B cell (primary cell): ENCODE data around the gene TIGD2. TPM values are rescaled to one million over a fixed set of nuclear protein-coding genes. Genes with fewer than 3 reads are reported as not detected.

Source experiments
- ATAC-seq: fragments of 200-7000 bp; cut with Tn5 transposase; one replicate; pipeline ENCODE4 v1.10.0; 2021; ENCODE audit warnings: low read depth, mild to moderate bottlenecking, moderate number of reproducible peaks, moderate library complexity
- CTCF ChIA-PET: fragments of 350-600 bp; sonication (Branson Sonifier 250); formaldehyde crosslinking; loops from one replicate; lab custom pipeline; 2021; ENCODE audit warnings: antibody characterized with exemption, inconsistent platforms; lab: Charles Lee
- POLR2A ChIA-PET: fragments of 350-600 bp; sonication (Branson Sonifier 250); formaldehyde crosslinking; loops from one replicate; lab custom pipeline; 2021; ENCODE audit warnings: antibody characterized with exemption; lab: Charles Lee
- DNase-seq: peaks from one replicate; pipeline ENCODE4 v3.0.0; 2013
- H2AFZ ChIP-seq: 2 replicates; pipeline ENCODE4 v1.6.1; 2012; ENCODE audit warnings: mild to moderate bottlenecking, low read depth, low read length; ENCODE audit not compliant: insufficient read depth, poor library complexity, severe bottlenecking
- H3K27ac ChIP-seq, 2 donors: 1 replicate in 1 of 2; 2 replicates in 1 of 2; pipeline ENCODE4 v1.5.1; 2012 to 2013; ENCODE audit warnings: low read length in 2 of 2, mild to moderate bottlenecking in 2 of 2, moderate library complexity in 1 of 2
- H3K27me3 ChIP-seq, 4 experiments: fragments of 200-600 bp in 1 of 4; sonication (generic) in 1 of 4; replicated peaks in 1 of 4; 1 replicate in 2 of 4; 2 replicates in 2 of 4; pipeline versions ENCODE4 v1.6.1 to v1.7.0; 2013 to 2016; ENCODE audit warnings: low read length in 3 of 4, mild to moderate bottlenecking in 2 of 4, mixed read lengths in 1 of 4, moderate library complexity in 1 of 4; ENCODE audit not compliant: insufficient read depth in 4 of 4, control insufficient read depth in 3 of 4; ENCODE audit errors: control extremely low read depth in 1 of 4
- H3K36me3 ChIP-seq, 2 experiments: replicated peaks in 1 of 2; 1 replicate in 1 of 2; 2 replicates in 1 of 2; pipeline versions ENCODE4 v1.6.1 to v1.7.1; 2013; ENCODE audit warnings: low read length in 1 of 2; ENCODE audit not compliant: insufficient read depth in 2 of 2, control insufficient read depth in 1 of 2; ENCODE audit errors: control extremely low read depth in 1 of 2, extremely low read depth in 1 of 2
- H3K4me1 ChIP-seq, 2 donors: fragments of 200-600 bp in 1 of 2; sonication (generic) in 1 of 2; 1 replicate in 1 of 2; 2 replicates in 1 of 2; pipeline versions ENCODE4 v1.5.1 to v1.6.1; 2013 to 2017; ENCODE audit warnings: low read length in 2 of 2; ENCODE audit not compliant: control insufficient read depth in 2 of 2, insufficient read depth in 2 of 2
- H3K4me2 ChIP-seq: replicated peaks from 2 replicates; pipeline ENCODE3; 2012; ENCODE audit warnings: mild to moderate bottlenecking, low read depth, low read length; ENCODE audit not compliant: poor library complexity, severe bottlenecking
- H3K4me3 ChIP-seq, 5 experiments: fragments of 200-600 bp in 1 of 5; sonication (generic) in 1 of 5; 1 replicate in 3 of 5; 2 replicates in 2 of 5; pipeline versions ENCODE4 v1.5.1 to v1.7.0; 2011 to 2016; ENCODE audit warnings: low read length in 4 of 5, mild to moderate bottlenecking in 4 of 5, low read depth in 2 of 5, control low read depth in 1 of 5, moderate library complexity in 1 of 5; ENCODE audit not compliant: insufficient read depth in 1 of 5; ENCODE audit errors: control extremely low read depth in 1 of 5, extremely low read depth in 1 of 5
- H3K79me2 ChIP-seq: fragments of 200-600 bp; sonication (generic); one replicate; pipeline ENCODE4 v1.6.0; 2016; ENCODE audit warnings: low read length; ENCODE audit not compliant: control insufficient read depth, insufficient read depth
- H3K9ac ChIP-seq: fragments of 200-600 bp; sonication (generic); 2 replicates; pipeline ENCODE4 v1.6.1; 2017; ENCODE audit warnings: mild to moderate bottlenecking, low read length, moderate library complexity
- H3K9me3 ChIP-seq, 3 donors: one replicate each; pipeline versions ENCODE4 v1.6.1 to v1.7.1; 2013; ENCODE audit warnings: low read length in 2 of 3; ENCODE audit not compliant: control insufficient read depth in 2 of 3, insufficient read depth in 1 of 3; ENCODE audit errors: control extremely low read depth in 1 of 3
- H4K20me1 ChIP-seq: 2 replicates; pipeline ENCODE4 v1.6.0; 2012; ENCODE audit warnings: mild to moderate bottlenecking, low read length; ENCODE audit not compliant: insufficient read depth, control insufficient read depth, poor library complexity, severe bottlenecking
- H3K27ac Mint-ChIP-seq: one replicate; pipeline ENCODE4 v1.8.0; 2021; ENCODE audit warnings: mixed read lengths
- H3K27me3 Mint-ChIP-seq: one replicate; pipeline ENCODE4 v1.8.0; 2021; ENCODE audit warnings: mixed read lengths
- H3K4me1 Mint-ChIP-seq: one replicate; pipeline ENCODE4 v1.8.0; 2021; ENCODE audit warnings: mixed read lengths
- H3K4me3 Mint-ChIP-seq: one replicate; pipeline ENCODE4 v1.8.0; 2021; ENCODE audit warnings: mixed read lengths
- H3K9me3 Mint-ChIP-seq: one replicate; pipeline ENCODE4 v1.8.0; 2022; ENCODE audit warnings: mixed read lengths; ENCODE audit not compliant: insufficient read depth
- EZH2 ChIP-seq: IDR thresholded peaks from 2 replicates; pipeline ENCODE4 v1.6.1; 2012; ENCODE audit warnings: borderline replicate concordance, low read depth, mild to moderate bottlenecking, moderate library complexity, low read length; ENCODE audit not compliant: insufficient read depth, poor library complexity, severe bottlenecking
- WGBS: methylation state at CpG from one replicate; pipeline ENCODE4 v1.1.5; 2013; ENCODE audit warnings: missing lambda C conversion rate; ENCODE audit not compliant: insufficient coverage; 5-methylcytosine and 5-hydroxymethylcytosine counted together
- intact Hi-C: fragments of 100-400 bp; cut with micrococcal nuclease; formaldehyde crosslinking; loops from one replicate; pipeline ENCODE4 v1.10.0; 2022
- polyA minus RNA-seq: library from RNA; depleted of rRNA, polyadenylated mRNA; stranded (reverse); fragments of >200 nt; gene quantifications from 2 replicates; pipeline ENCODE4 v1.2.3, GENCODE V29; 2012
- polyA plus RNA-seq: library from polyadenylated mRNA; depleted of rRNA; stranded (reverse); fragments of >200 nt; gene quantifications from 2 replicates; pipeline ENCODE4 v1.2.3, GENCODE V29; 2012
- total RNA-seq, 2 donors: library from RNA; stranded (reverse); fragments of 120-200 nt in 1 of 2; gene quantifications; 1 replicate in 1 of 2; 2 replicates in 1 of 2; pipeline versions ENCODE4 v1.2.3 to v1.2.4, GENCODE V29; 2013 to 2022
- TF ChIP-seq, protein P1 (sequence below): fragments of 200-600 bp; IDR thresholded peaks from one replicate; pipeline ENCODE4 v1.8.0; 2022; ENCODE audit warnings: antibody characterized with exemption, mild to moderate bottlenecking

TIGD2 gene
- total RNA-seq (8.6 and 9.5 TPM in 2 replicates), polyA plus RNA-seq (1.4 and 2.1 TPM in 2 replicates), polyA minus RNA-seq (3.3 and 3.5 TPM in 2 replicates)
- 8.4 TPM for total RNA-seq (2013)

DNA sequence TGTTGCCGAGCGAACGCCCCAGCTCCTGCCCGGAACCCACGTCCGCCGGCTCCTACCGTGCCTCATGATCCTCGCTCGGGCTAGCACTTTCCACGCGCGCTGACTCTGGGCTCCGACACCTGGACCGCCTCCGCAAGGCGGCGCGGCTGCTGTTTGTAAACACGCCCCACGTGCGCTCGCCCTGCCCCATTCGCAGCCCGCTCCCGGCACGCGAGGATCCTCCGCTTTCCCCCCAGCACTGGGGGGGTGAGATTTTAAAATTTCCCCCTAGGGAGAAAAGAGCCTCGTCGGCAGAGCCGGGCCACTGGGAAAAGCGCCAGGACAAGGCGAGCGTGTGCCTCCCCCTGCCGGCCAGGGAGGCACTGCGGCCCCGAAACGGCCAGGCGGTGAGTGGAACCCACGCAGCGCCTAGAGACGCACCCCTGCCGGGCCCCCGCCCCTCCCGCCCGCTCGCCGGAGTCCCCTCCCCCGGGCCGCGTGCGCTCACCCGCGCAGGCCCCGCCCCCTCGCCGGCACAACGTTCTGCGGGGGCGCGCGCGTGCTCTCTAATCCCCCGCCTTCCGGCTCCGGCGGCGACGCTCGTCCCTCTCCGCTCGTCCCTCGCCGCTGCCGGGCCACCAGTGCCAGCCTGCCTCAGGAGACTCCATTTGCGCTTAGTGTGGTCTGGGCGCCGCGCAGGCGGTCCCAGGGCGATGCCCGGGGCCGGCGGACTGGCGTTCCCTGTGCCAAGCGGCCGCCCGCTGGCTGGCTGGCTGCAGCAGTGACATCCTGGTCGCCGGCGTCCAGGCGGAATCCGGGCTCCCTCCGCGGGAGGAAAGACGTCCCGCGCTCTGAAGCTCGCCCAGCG lies at the start of gene TIGD2:
Gene TIGD2 (plus strand): TSS at position 548 of the 847 bp plus-strand sequence. CDS start 1,442 bp downstream, outside the sequence.
- Histone ChIP-seq H4K20me1 (no peaks in the 10 kb centered on the region), H3K4me3 (peak within 1 kb of the TSS; percentile 70 to 88 (median 82)), H2AFZ (peak within 1 kb of the TSS; percentile 96), H3K9ac (peak within 1 kb of the TSS; percentile 82), H3K4me2 (peak within 1 kb of the TSS; percentile 87), H3K4me1 (peaks cover 14 to 18% of the 10 kb centered on the region in 2 donors), H3K9me3 (peaks cover 0 to 16% (median 0%) of the 10 kb centered on the region in 3 donors), H3K36me3 (no peaks in the 10 kb centered on the region), H3K27ac (peak within 1 kb of the TSS; percentile 30 to 85), H3K79me2 (no peaks in the 10 kb centered on the region), H3K27me3 (peaks cover 0 to 4% (median 1%) of the 10 kb centered on the region in 4 experiments)
- intact Hi-C loops = loop anchor here (1.0 to 5.0 kb wide), 8 partner anchors 289 to 1890 kb away; partner anchors contain the start of genes CCSER1, HERC6, HSD17B11 and KLHL8
- H3K4me3 Mint-ChIP-seq = peak within 1 kb of the TSS; percentile 88
- peaks cover 5% of the 10 kb centered on the region for H3K9me3 Mint-ChIP-seq
- peak; percentile 92 for ATAC-seq
- ChIA-PET CTCF (no interaction called here), POLR2A (no interaction called here)
- peak; percentile 94 for DNase-seq
- H3K4me1 Mint-ChIP-seq = peaks cover 27% of the 10 kb centered on the region
- TF ChIP-seq, protein P1, sequence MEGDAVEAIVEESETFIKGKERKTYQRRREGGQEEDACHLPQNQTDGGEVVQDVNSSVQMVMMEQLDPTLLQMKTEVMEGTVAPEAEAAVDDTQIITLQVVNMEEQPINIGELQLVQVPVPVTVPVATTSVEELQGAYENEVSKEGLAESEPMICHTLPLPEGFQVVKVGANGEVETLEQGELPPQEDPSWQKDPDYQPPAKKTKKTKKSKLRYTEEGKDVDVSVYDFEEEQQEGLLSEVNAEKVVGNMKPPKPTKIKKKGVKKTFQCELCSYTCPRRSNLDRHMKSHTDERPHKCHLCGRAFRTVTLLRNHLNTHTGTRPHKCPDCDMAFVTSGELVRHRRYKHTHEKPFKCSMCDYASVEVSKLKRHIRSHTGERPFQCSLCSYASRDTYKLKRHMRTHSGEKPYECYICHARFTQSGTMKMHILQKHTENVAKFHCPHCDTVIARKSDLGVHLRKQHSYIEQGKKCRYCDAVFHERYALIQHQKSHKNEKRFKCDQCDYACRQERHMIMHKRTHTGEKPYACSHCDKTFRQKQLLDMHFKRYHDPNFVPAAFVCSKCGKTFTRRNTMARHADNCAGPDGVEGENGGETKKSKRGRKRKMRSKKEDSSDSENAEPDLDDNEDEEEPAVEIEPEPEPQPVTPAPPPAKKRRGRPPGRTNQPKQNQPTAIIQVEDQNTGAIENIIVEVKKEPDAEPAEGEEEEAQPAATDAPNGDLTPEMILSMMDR = peak; percentile 94
- no peak for TF ChIP-seq EZH2
- peak within 1 kb of the TSS; percentile 85 for H3K27ac Mint-ChIP-seq
- WGBS = under 1% methylated on average over 93 of the region's 101 CpGs
- peaks cover 2% of the 10 kb centered on the region for H3K27me3 Mint-ChIP-seq

DNA sequence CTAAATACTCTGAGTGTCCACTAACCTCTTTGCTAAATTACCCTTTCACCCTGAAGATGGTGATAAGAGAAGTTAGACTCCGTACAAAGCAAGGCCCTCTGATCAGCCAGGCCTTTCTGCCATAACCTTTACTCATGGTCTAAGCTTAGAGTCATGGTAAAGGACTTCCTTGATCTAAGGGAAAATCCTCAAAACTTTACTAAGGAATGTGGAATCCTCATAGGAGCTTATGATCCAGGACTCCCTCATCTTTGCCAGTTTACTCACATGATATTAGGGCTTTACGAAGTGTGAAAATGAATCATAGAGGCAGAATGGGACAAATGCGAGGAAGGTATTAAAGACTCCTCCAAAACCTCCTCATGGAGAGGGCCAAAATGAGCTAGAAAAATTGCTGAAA lies 46.5 kb upstream of the TIGD2 start:
- Mint-ChIP-seq H3K4me1 (peaks cover 4% of the 10 kb centered on the region), H3K9me3 (no peaks in the 10 kb centered on the region), H3K4me3 (no peak overlapping the region), H3K27me3 (peaks cover 9% of the 10 kb centered on the region), H3K27ac (no peak overlapping the region)
- H3K4me2 ChIP-seq = no peak overlapping the region
- no peak overlapping the region for H3K27ac ChIP-seq
- no peaks in the 10 kb centered on the region for H3K27me3 ChIP-seq
- POLR2A ChIA-PET = no interaction called here
- CTCF ChIA-PET = no interaction called here
- no peaks in the 10 kb centered on the region for H3K36me3 ChIP-seq
- WGBS = no CpG with 5 or more reads among the region's 3 CpGs
- no peak overlapping the region for H2AFZ ChIP-seq
- no peaks in the 10 kb centered on the region for H3K9me3 ChIP-seq
- H3K4me1 ChIP-seq = no peaks in the 10 kb centered on the region
- ATAC-seq (no peak), DNase-seq (no peak)
- no peaks in the 10 kb centered on the region for H4K20me1 ChIP-seq
- intact Hi-C loops = no loop called here
- H3K9ac ChIP-seq = no peak overlapping the region
- no peaks in the 10 kb centered on the region for H3K79me2 ChIP-seq
- H3K4me3 ChIP-seq = no peak overlapping the region
- TF ChIP-seq, protein P1 = no peak
- TF ChIP-seq EZH2 = no peak
